GM10266 (cell line): ENCODE data around the gene THY1.

Source experiments
- DNase-seq: peaks from one replicate; pipeline ENCODE4 v3.0.0; 2012; ENCODE audit errors: extremely low spot score
- TF ChIP-seq, protein P1 (sequence below): IDR thresholded peaks from 2 replicates; pipeline ENCODE4 v1.5.1; 2012; ENCODE audit warnings: mild to moderate bottlenecking, low read depth; ENCODE audit not compliant: control insufficient read depth, insufficient read depth; ENCODE audit errors: missing control alignments

THY1 gene

GRCh38 chr11:119449498-119449897, 26.5 kb upstream of the THY1 start:
- DNase-seq: no peak
- TF ChIP-seq, protein P1, sequence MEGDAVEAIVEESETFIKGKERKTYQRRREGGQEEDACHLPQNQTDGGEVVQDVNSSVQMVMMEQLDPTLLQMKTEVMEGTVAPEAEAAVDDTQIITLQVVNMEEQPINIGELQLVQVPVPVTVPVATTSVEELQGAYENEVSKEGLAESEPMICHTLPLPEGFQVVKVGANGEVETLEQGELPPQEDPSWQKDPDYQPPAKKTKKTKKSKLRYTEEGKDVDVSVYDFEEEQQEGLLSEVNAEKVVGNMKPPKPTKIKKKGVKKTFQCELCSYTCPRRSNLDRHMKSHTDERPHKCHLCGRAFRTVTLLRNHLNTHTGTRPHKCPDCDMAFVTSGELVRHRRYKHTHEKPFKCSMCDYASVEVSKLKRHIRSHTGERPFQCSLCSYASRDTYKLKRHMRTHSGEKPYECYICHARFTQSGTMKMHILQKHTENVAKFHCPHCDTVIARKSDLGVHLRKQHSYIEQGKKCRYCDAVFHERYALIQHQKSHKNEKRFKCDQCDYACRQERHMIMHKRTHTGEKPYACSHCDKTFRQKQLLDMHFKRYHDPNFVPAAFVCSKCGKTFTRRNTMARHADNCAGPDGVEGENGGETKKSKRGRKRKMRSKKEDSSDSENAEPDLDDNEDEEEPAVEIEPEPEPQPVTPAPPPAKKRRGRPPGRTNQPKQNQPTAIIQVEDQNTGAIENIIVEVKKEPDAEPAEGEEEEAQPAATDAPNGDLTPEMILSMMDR: no peak

DNA sequence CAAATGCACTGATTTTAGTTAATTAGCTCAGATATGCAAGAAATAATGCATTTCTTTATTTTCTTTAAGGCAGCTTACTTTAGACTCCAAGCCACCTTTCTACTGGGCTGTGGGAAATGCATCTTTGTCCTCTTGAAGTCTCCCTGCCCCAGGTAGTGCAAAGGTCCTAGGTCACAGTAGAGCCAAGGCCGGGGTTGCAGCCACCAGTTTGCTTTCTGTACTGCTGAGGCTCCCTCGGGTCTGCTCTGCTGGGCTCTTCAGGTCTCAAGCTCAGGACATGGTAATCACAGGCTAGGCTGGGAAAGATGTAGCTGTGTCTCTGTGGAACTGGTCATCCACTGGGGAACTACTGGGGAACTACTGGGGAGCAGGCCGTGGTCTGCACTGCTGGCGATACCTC, 25.4 kb upstream of the THY1 start:
- no peak for DNase-seq
- TF ChIP-seq, protein P1: no peak

DNA sequence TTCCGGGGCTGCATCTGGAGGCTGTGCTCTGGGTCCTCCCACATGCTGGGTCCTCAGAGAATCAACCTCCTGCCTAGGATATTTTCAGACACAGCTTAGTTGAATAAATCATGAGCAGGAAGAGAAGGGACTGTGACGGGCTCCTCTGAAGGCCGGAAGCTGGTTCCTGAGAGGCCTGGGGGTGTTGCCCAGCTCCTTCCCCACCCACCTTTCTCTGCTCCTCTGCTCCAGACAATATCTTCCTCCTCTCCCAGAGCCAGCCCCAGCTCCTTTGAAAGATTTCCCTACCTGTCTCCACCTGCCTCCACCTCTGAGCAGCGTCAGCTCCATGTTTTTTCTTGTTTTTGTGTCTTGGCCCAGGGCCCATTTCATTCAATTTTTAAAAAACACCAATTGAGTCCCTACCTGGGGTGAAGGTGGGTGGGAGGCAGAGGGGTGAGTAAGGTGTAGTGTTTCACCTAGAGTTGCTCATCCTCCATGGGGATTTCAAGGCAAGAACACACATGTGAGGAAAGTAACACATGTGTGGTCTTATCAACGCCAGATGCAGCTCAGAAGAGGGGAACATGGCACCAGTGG, 24.8 kb upstream of the THY1 start:
- no peak for DNase-seq
- TF ChIP-seq, protein P1: no peak

DNA sequence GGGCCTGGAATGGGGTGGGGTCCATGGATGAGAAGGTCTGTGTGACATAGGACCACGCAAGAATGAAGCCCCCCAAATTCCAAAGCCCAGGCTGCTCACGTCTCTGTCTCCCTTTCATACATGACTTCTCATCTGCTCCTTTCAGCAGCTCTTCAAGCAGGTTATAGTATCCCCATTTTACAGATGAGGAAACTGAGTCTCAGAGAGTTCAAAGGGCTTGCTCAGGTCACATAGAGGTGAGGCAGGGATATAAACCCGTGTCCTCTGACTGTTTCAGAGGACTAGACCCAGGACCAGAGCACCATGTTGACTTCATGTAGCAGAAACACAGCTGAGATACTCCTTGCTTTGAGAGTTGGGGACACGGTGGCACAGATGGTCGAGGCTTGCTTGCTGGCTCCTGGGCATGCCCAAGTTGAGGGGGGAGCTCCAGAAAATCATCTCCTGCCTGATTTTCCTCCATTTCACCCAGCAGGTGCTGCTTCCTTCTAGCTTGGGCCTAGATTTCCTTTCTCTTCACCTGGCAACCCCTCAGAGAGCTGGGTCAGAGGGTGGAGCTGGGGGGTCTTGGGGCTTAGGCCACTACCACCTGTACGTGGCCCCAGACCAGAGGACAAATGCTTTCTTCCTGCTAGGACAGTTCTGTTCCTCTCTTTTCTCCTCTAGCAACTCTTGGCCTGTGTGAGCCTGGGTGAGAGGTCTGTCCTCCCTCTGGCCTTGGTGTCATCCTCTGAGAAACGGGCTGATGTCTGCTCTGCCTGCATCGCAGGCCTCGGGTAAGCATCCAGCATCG, 24.1 kb upstream of the THY1 start:
- no peak for DNase-seq
- TF ChIP-seq, protein P1: no peak

- no peak for DNase-seq
- TF ChIP-seq, protein P1: no peak
These were observed 23.5 kb upstream of the THY1 start for GRCh38 chr11:119446434-119446833.

- no peak for DNase-seq
- TF ChIP-seq, protein P1: no peak
These were observed 22.9 kb upstream of the THY1 start for GRCh38 chr11:119445850-119446249.

GRCh38 chr11:119445379-119445778, 22.4 kb upstream of the THY1 start:
- TF ChIP-seq, protein P1: no peak
- no peak for DNase-seq
